Caki2 (cell line): ENCODE data around the gene B4GALT4. TPM values are rescaled to one million over a fixed set of nuclear protein-coding genes. Genes with fewer than 3 reads are reported as not detected.
A peak's percentile ranks its signal among the peaks of the same experiment; 100 is the strongest.
"Not testable (repeated sequence)": the region's sequence is repeated elsewhere in the genome, so short reads cannot be mapped to it uniquely, and the experiment has no call there.

Experiments used
- DNase-seq: peaks from one replicate; pipeline ENCODE4 v3.0.0-alpha.2; 2015; ENCODE audit warnings: low read depth
- in situ Hi-C: cut with HindIII; loops from 2 replicates; pipeline ENCODE4 v1.10.0; 2016; ENCODE audit warnings: low sequenced_read_pairs, low pct_unique_long_range_greater_than_20kb, mixed read lengths
- total RNA-seq: library from RNA; depleted of rRNA; stranded (reverse); fragments of >200 nt; shearing (Covaris generic); gene quantifications from 2 replicates; pipeline ENCODE4 v1.2.3, GENCODE V29; 2014; ENCODE audit warnings: low replicate concordance; rRNA removed

B4GALT4 gene, protein sequence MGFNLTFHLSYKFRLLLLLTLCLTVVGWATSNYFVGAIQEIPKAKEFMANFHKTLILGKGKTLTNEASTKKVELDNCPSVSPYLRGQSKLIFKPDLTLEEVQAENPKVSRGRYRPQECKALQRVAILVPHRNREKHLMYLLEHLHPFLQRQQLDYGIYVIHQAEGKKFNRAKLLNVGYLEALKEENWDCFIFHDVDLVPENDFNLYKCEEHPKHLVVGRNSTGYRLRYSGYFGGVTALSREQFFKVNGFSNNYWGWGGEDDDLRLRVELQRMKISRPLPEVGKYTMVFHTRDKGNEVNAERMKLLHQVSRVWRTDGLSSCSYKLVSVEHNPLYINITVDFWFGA
- 39.4 and 45.8 TPM in 2 replicates for total RNA-seq

- DNase-seq = peak; percentile 81
- in situ Hi-C loops = no loop called here
Observed at GRCh38 chr3:119240591-119241434, at the start of gene B4GALT4. Gene B4GALT4 (minus strand): TSS chr3:119240878. CDS start chr3:119230099, 10,779 bp downstream.

DNA sequence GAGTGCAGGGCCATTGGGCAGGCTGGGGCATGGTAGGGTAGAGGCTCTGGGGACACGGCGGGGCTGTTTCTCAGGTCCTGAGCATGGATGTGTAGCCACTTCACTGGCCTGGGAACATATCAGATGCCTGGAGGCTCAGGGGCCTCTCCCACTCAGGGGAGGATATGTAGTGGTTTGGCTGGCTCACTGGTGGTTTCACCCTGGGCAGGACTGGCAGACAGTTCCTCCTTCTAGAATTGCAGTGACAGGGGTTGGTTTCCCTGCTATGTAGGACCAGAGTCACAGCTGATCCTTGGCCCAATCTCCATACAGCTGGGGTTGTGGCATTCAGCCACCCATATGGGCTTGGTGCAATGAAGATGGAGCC lies 48.7 kb upstream of the B4GALT4 start:
- in situ Hi-C loops = no loop called here
- DNase-seq = no peak

- in situ Hi-C loops = no loop called here
- no peak for DNase-seq
Observed at GRCh38 chr3:119288669-119289403, 48.2 kb upstream of the B4GALT4 start.

DNA sequence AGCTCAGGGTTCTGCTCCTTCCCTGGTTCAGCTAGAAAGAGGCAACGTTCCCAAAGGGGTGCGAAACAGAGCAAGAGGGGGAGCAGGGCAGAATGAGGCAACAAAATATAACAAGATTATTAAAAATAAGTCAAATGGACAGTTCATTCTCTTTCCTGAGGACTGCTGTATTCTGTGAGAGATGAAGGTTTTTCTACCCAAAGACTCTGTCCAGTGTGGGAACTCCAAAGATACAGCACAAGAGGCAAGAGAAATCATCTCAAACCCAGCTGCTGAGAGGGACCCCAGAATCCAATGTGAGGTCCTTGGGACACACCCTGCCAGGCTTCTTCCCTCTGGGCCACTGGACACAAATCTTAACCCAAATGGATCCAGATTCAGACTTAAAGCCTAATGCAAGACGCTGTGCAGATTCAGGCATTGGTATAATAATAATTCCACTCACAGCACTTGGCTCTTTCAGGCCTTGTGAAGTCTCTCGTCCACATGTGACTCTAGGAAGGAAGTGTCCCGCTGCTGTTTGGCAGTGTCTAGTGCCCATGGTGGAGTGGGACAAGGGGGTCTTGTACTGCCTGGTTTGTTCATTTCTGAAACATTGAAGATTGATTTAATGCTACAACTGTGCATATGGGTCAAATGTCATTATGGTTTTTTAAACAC lies 39.0 kb upstream of the B4GALT4 start:
- DNase-seq = no peak
- in situ Hi-C loops = no loop called here

DNA sequence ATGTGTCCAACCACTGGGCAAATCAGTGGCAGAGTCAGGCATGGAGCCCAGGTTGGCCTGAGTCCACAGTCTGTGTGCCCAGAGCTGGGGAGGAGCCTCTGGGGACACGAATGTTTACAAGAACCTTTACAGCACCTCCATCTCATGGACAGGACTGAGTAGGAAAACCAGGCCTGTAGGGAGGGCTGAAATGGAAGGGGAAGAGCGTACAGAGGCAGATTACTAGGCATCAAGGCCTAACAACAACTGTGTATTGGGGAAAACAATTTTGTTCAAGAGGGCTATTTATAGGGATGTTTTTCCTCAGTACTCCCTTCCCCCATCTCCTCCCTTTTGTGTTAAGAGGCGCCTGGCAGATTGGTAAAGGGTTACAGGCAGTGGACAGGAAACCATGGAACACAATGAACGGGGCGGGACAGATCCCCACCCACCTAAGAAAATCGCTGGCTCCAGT lies 38.5 kb upstream of the B4GALT4 start:
- no peak for DNase-seq
- in situ Hi-C loops = no loop called here

DNA sequence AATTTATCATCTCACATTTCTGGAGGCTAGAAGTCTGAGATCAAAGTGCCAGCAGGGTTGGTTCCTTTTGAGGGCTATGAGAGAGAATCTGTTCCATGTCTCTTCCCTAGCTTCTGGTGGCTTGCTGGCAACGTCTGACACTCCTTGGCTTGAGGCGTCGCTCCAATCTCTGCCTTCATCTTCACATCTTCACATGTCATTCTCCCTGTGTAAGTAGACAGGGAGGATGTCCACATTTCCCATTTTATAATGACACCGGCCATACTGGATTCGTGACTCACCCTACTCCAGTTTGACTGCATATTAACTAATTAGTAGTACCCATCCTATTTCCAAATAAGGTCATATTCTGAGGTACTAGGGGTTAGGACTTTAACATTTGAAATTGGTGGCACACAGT lies 36.0 kb upstream of the B4GALT4 start:
- DNase-seq = no peak
- in situ Hi-C loops = no loop called here

DNA sequence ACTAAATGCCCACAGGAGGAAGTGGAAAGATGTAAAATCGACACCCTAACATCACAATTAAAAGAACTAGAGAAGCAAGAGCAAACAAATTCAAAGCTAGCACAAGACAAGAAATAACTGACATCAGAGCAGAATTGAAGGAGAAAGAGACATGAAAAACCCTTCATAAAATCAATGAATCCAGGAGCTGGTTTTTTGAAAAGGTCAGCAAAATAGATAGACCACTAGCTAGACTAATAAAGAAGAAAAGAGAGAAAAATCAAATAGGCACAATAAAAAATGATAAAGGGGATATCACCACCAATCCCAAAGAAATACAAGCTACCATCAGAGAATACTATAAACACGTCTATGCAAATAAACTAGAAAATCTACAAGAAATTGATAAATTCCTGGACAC lies 29.5 kb upstream of the B4GALT4 start:
- in situ Hi-C loops, DNase-seq: not testable (repeated sequence)

GRCh38 chr3:119261055-119261454 lies 20.4 kb upstream of the B4GALT4 start:
- in situ Hi-C loops = no loop called here

GRCh38 chr3:119259821-119260220 lies 19.1 kb upstream of the B4GALT4 start:
- DNase-seq = no peak
- in situ Hi-C loops = no loop called here

More at GRCh38 chr3:119261055-119261454, 20.4 kb upstream of the B4GALT4 start:
- DNase-seq = no peak

DNA sequence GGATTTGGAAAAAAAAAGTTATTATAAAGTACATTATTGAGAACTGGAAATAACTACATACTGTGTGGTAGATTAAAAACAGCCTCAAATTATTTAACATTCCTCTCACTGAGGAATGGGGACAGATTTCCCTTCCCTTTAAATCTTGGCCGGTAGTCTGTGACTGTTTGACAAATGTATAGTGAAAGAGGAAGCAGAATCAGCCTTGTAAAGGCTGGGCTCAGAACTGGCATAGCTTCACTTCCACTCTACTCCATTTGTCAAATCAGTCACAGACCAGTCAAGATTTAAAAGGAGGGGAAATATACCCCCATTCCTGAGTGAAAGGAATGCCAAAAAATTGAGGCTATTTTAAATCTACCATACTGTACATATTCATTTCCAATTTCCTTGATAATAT lies 18.2 kb upstream of the B4GALT4 start:
- in situ Hi-C loops = no loop called here
- no peak for DNase-seq

- in situ Hi-C loops = no loop called here
Observed at GRCh38 chr3:119257654-119258410, 17.2 kb upstream of the B4GALT4 start.

GRCh38 chr3:119257111-119257510 lies 16.4 kb upstream of the B4GALT4 start:
- in situ Hi-C loops = no loop called here

More at GRCh38 chr3:119257654-119258410, 17.2 kb upstream of the B4GALT4 start:
- no peak for DNase-seq

GRCh38 chr3:119255214-119255613 lies 14.5 kb upstream of the B4GALT4 start:
- DNase-seq = no peak

More at GRCh38 chr3:119257111-119257510, 16.4 kb upstream of the B4GALT4 start:
- DNase-seq = no peak

GRCh38 chr3:119245778-119246177 lies 5.1 kb upstream of the B4GALT4 start:
- no peak for DNase-seq
- in situ Hi-C loops = no loop called here

More at GRCh38 chr3:119255214-119255613, 14.5 kb upstream of the B4GALT4 start:
- in situ Hi-C loops = no loop called here

DNA sequence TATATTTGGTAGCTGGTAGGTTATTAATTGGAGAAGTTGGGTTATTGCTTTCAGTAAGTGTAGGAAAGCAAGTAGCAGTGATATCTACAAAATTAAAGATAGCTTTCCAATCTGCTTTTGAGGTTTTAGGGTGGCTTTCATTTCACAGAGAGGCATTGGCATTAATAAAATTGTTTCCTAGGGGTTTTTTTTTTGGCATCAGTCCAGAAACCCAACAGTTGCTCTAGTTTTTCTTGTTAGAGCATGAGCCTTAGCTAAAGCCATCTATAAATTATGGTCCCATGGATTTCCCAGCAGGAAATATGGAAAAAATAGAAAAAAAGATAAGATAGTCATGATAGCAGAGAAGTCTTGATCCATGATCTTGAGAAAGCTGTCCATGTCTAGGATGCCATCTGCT lies 3.0 kb upstream of the B4GALT4 start:
- in situ Hi-C loops = no loop called here
- no peak for DNase-seq

GRCh38 chr3:119243058-119243529 lies 2.4 kb upstream of the B4GALT4 start:
- DNase-seq, in situ Hi-C loops: not testable (repeated sequence)

DNA sequence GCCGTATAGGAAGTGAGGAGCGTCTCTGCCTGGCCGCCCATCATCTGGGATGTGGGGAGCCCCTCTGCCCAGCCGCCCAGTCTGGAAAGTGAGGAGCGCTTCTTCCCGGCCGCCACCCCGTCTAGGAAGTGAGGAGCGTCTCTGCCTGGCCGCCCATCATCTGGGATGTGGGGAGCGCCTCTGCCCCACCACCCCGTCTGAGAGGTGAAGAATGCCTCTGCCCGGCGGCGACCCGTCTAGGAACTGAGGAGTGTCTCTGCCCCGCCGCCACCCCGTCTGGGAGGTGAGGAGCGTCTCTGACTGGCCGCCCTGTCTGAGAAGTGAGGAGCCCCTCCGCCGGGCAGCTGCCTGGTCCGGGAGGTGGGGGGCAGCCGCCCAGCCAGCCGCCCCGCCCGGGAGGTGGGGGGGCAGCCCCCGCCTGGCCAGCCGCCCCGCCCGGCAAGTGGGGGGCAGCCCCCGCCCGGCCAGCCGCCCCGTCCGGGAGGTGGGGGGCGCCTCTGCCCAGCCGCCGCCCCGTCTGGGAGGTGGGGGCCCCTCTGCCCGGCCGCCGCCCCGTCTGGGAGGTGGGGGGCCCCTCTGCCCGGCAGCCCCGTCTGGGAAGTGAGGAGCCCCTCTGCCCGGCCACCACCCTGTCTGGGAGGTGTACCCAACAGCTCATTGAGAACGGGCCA lies 1.8 kb upstream of the B4GALT4 start:
- in situ Hi-C loops, DNase-seq: not testable (repeated sequence)
